Neutrophil (primary cell): ENCODE results near the gene ILRUN.

Experiments
- H3K27ac ChIP-seq: fragments of 200-600 bp; sonication (generic); 2 replicates; pipeline ENCODE4 v1.5.1; 2016; ENCODE audit warnings: mild to moderate bottlenecking, moderate library complexity
- H3K27me3 ChIP-seq: fragments of 200-600 bp; sonication (generic); 2 replicates; pipeline ENCODE4 v1.6.0; 2016; ENCODE audit warnings: mild to moderate bottlenecking
- H3K36me3 ChIP-seq: fragments of 200-600 bp; sonication (generic); 2 replicates; pipeline ENCODE4 v1.5.1; 2017
- H3K4me1 ChIP-seq, 2 experiments: fragments of 200-600 bp in 1 of 2; sonication (generic) in 1 of 2; 1 replicate in 1 of 2; 2 replicates in 1 of 2; pipeline versions ENCODE4 v1.5.1 to v1.6.1; 2013 to 2016; ENCODE audit warnings: low read depth in 1 of 2, low read length in 1 of 2, mild to moderate bottlenecking in 1 of 2, moderate library complexity in 1 of 2; ENCODE audit not compliant: control insufficient read depth in 1 of 2, insufficient read depth in 1 of 2
- H3K4me3 ChIP-seq, 2 experiments: fragments of 200-600 bp in 1 of 2; sonication (generic) in 1 of 2; 1 replicate in 1 of 2; 2 replicates in 1 of 2; pipeline ENCODE4 v1.5.1; 2013 to 2016; ENCODE audit warnings: low read depth in 1 of 2, low read length in 1 of 2, mild to moderate bottlenecking in 1 of 2, moderate library complexity in 1 of 2
- H3K9me3 ChIP-seq: fragments of 200-600 bp; sonication (generic); 2 replicates; pipeline ENCODE4 v1.5.1; 2016
- TF ChIP-seq, protein P1 (sequence below): fragments of 200-600 bp; sonication (generic); IDR thresholded peaks from 2 replicates; pipeline ENCODE4 v1.5.1; 2016; ENCODE audit warnings: antibody characterized with exemption

The ILRUN gene

DNA sequence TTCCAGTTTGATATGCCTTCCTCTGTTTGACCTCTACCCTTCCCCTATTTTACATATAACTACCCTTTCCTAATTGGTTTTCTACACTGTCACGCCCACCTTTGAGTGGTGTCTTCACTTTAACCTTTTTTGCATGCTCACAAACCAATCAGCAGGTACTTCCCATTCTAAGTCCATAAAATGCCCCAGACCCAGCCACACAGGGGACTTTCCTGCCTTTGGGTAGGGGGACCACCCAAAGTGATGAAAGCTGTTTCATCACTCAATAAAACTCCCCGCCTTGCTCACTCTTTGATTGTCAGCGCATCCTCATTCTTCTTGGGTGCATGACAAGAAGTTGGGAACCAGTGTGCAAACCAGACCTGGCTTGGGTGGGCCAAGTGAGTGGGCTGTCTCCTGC is 40.3 kb upstream of the ILRUN start:
- H3K4me3 ChIP-seq = no peak overlapping the region
- H3K27me3 ChIP-seq = no peaks in the 10 kb centered on the region
- H3K27ac ChIP-seq = no peak overlapping the region
- no peaks in the 10 kb centered on the region for H3K4me1 ChIP-seq
- TF ChIP-seq, protein P1, sequence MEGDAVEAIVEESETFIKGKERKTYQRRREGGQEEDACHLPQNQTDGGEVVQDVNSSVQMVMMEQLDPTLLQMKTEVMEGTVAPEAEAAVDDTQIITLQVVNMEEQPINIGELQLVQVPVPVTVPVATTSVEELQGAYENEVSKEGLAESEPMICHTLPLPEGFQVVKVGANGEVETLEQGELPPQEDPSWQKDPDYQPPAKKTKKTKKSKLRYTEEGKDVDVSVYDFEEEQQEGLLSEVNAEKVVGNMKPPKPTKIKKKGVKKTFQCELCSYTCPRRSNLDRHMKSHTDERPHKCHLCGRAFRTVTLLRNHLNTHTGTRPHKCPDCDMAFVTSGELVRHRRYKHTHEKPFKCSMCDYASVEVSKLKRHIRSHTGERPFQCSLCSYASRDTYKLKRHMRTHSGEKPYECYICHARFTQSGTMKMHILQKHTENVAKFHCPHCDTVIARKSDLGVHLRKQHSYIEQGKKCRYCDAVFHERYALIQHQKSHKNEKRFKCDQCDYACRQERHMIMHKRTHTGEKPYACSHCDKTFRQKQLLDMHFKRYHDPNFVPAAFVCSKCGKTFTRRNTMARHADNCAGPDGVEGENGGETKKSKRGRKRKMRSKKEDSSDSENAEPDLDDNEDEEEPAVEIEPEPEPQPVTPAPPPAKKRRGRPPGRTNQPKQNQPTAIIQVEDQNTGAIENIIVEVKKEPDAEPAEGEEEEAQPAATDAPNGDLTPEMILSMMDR = no peak
- no peaks in the 10 kb centered on the region for H3K36me3 ChIP-seq
- no peaks in the 10 kb centered on the region for H3K9me3 ChIP-seq

DNA sequence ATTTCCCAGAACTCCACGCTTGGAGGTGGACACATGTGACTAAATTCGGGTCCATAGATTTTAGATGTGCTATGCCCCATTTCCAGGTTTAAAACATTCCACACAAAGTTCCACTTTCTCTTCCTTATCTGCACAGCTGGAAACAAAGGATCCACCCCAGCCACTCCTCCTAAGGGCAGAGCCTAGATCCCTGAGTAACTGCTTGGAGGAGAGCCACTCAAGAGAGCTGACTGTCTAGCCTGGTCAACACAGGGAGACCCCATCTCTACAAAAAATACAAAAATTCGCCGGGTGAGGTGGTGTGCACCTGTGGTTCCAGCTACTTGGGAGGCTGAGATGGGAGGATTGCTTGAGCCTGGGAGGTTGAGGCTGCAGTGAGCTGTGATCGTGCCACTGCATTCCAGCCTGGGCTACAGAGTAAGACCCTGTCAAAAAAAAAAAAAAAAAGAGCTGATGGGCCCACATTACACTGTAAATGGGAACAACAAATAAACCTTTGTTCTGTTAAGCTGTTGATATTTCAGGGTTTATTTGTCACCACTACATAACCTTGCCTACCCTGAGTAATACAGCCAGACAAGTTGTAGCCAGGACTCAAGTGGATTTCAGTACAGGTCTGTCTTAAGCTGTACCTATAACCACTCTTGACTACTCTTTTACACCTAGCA is 35.0 kb upstream of the ILRUN start:
- Histone ChIP-seq H3K9me3 (no peaks in the 10 kb centered on the region), H3K4me3 (no peak overlapping the region), H3K27me3 (no peaks in the 10 kb centered on the region), H3K4me1 (no peaks in the 10 kb centered on the region), H3K27ac (no peak overlapping the region), H3K36me3 (no peaks in the 10 kb centered on the region)
- TF ChIP-seq, protein P1 = no peak

- TF ChIP-seq, protein P1 = no peak
- H3K4me1 ChIP-seq = no peaks in the 10 kb centered on the region
- no peaks in the 10 kb centered on the region for H3K9me3 ChIP-seq
Observed at GRCh38 chr6:34729631-34730470, 33.3 kb upstream of the ILRUN start.

DNA sequence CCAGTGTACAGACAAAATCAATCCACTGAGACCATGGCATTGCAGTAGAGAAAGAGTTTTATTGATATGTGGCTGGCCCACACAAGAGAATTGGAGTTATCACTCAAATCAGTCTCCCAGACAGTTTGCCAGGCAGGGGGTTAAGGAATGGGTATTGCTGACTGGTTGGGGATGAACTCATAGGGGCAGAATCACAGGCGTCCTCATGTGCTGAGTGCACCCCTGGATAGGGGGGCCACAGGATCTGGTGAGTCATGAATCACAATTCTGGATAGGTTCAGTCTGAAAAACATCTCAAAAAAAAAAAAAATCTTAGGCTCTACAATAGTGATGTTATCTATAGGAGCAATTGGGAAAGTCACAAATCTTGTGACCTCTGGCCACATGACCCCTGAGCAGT is 29.5 kb upstream of the ILRUN start:
- Histone ChIP-seq H3K27me3 (no peaks in the 10 kb centered on the region), H3K27ac (no peak overlapping the region), H3K36me3 (no peaks in the 10 kb centered on the region), H3K4me1 (no peaks in the 10 kb centered on the region), H3K9me3 (no peaks in the 10 kb centered on the region), H3K4me3 (no peak overlapping the region)
- TF ChIP-seq, protein P1 = no peak

More at GRCh38 chr6:34729631-34730470, 33.3 kb upstream of the ILRUN start:
- no peak overlapping the region for H3K27ac ChIP-seq
- no peaks in the 10 kb centered on the region for H3K27me3 ChIP-seq
- H3K36me3 ChIP-seq = no peaks in the 10 kb centered on the region
- H3K4me3 ChIP-seq = no peak overlapping the region

GRCh38 chr6:34723203-34723602 is 26.6 kb upstream of the ILRUN start:
- H3K4me1 ChIP-seq = peaks cover 0 to under 1% of the 10 kb centered on the region in 2 experiments
- no peaks in the 10 kb centered on the region for H3K27me3 ChIP-seq
- no peak overlapping the region for H3K4me3 ChIP-seq
- TF ChIP-seq, protein P1 = no peak
- H3K9me3 ChIP-seq = no peaks in the 10 kb centered on the region
- no peak overlapping the region for H3K27ac ChIP-seq
- H3K36me3 ChIP-seq = no peaks in the 10 kb centered on the region
